H54 (cell line): Measurements from ENCODE around the gene PTPRF.
"Not testable (repeated sequence)": the region's sequence is repeated elsewhere in the genome, so short reads cannot be mapped to it uniquely, and the experiment has no call there.

Experiments used
- DNase-seq: peaks from one replicate; pipeline ENCODE4 v3.0.0; 2011; ENCODE audit warnings: low spot score, mixed read lengths; ENCODE audit not compliant: insufficient read length
- FAIRE-seq: peaks from 3 replicates; lab custom pipeline; 2011; peaks lifted over from hg19 to GRCh38; lab: Jason Lieb, UNC
- POLR2A ChIP-seq: IDR thresholded peaks from 2 replicates; pipeline ENCODE4 v1.6.1; 2011; ENCODE audit warnings: low read depth, mild to moderate bottlenecking, low read length

PTPRF gene

DNA sequence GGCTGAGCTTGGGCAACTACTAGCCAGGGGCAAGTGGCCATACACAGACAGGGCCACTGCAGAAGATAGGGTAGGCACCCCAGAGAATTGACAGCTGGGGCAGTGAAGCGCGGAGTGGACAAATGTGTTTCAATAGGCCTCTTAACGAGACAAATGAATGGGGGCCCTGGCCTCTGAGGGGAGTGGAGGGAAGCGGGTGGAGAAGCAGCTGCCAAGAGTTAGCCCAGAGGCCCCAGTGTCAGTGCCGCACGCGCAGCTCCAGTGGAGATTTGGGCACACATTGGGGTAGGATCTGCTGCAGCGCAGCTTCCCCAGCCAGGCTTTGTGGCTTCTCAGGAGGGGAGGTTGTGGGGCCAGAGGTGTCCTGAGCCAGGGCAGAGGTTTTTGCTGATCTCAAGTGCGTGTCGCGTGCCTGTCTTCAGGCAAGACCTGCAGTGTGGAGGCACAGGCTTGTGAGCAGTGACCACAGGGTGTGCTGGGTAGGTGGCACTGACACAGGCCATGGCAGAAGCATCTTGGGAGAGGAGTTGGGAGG is 16.9 kb downstream of the PTPRF start:
- no peak for TF ChIP-seq POLR2A
- DNase-seq: no peak
- no peak for FAIRE-seq

DNA sequence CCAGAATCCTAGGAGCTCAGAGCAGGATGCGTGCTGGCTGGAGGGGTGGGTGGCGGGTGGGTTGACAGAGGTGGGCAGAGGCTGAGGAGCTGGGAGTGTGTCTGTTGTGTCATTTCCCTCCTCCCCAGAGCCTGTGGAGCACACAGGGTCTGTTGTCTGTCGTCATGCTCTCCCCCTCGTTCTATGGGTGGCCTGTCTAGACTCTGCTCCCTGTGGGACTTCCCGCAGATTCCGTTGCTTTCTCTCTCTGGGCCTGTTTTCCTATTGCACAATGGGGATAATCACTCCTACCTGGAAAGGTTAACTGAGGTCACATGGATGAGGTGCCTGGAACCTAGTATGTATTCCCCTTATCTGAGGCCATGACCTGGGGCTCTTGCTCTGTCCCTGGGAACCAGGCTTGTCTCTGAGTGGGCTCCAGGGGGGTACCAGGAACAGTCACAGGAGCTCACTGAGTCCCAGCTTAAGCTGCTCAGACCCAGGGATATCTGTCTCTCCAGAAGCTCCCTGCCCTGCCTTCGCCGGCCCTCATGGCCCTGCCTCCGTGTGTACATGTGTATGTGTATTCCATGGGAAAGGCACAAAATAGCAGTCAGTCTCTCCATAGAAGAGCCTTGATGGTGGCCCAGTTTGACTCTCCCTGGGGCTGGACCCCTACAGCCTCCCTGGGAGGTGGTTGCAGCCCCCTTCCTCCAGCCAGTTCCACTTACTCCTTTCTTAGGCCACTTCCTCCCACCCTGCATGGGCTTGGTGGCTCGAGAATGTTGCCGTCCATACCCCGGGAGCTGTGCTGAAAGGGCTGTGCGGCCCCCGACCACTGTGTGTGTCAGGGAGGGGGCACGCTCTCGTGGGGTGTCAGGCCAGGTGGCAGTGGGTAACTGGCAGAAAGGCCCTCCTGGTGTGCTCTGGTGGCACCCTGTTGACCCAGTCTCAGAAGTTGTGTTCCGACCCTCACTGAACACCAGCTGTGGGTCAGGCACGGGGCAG is 17.9 kb downstream of the PTPRF start:
- no peak for TF ChIP-seq POLR2A
- FAIRE-seq (no peak), DNase-seq (no peak)

DNA sequence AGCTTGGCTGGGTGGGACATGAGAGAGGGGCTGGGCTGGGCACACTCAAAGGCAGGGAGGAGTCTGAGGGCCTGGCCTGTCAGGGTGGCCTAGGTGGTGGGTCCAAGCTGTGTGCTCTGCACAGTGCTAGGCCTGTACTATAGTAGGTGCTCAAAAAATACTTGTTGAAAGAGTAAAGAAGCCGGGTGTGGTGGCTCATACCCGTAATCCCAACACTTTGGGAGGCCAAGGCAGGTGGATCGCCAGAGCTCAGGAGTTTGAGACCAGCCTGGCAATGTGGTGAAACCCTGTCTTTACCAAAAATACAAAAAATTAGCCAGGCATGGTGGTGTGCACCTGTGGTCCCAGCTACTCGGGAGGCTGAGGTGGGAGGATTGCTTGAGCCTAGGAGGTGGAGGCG is 18.7 kb downstream of the PTPRF start:
- not testable (repeated sequence) for FAIRE-seq, DNase-seq

DNA sequence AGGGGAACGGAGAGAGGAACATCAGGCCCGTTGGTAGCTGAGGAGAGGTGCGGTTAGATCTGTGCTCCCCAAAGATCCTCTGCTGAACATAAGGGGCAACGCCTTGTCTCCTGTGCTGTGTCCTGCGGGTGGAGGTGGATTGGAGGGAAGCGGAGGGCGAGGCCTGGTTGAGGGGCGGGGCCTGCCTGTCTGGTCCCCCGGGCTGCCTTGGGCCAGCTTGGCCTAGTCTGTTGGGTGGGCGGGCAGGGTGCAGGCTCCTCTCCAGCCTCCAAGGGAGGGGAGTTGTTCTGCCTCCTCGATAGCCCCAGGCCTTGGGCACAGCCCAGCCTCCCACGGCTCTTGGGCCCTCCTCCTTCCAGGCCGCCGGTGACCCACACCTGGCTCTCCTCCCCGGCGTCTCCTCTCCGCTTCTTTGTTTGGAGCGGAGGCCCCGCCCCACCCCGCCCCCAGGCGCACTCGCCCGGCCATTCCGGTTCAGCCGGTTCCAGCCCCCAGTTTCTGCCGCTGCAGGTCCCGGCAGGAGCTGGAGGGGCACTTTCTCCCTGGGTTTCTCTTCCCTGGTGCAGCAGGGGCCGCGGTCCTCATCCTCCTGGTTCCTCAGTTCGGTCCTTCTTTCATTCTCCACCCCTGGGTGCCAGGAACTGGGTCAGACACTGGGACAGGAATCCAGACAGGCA is 19.4 kb downstream of the PTPRF start:
- TF ChIP-seq POLR2A: no peak
- no peak for FAIRE-seq
- no peak for DNase-seq

DNA sequence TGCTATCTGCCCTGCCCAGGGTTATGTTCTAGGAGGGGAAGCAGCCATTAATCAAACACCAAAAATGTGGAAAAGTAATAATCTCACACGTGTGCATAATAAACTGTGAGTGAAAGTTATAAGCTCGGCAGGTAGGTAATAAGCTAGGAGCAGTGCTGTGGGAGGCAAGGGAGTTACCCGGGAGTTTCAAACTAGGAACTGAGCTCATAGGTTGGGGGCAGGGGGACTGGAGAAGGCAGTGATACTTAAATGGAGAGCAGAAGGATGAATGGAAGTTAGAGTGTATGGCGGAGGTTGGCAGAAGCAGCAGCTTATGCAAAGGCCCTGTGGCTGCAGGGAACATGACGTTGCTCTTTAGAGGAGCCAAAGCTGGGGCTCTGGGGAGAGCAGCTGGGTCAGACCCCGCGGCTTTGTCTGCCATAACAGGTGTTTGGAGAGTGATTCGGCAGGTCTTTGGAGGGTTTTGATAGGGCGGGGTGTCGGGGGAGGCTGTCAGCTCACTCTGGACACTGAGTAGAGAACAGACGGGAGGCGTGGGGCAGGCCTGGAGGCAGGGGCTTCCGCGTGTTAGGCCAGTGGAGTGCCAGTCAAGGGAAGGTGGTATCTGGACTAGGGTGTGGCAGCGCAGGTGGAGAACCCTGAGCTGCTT is 20.0 kb downstream of the PTPRF start:
- DNase-seq: no peak
- no peak for TF ChIP-seq POLR2A
- no peak for FAIRE-seq

DNA sequence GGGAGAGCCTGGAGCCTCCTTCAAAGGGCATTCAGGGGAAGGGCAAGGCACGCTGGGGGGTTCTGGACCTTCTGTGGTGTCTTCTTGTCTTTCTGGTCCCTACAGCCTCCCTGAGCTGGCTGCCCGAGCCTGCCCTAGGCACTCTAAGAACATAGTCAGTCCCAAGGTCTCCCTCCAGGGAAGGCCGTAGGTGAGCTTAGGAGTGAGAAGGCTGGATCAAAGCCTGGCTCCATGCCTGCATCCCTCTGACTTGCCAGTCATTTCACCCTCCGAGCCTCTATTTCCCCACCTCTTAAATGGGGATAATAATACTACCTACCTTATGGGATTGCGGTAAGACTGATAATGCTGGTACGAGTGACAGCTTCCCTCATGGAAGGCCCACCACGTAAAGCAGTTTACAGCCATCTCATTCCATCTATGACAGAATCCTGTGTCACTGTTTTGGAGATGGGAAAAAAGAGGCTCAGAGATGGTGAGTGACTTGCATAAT is 20.8 kb downstream of the PTPRF start:
- DNase-seq (no peak), FAIRE-seq (no peak)
- TF ChIP-seq POLR2A: no peak

DNA sequence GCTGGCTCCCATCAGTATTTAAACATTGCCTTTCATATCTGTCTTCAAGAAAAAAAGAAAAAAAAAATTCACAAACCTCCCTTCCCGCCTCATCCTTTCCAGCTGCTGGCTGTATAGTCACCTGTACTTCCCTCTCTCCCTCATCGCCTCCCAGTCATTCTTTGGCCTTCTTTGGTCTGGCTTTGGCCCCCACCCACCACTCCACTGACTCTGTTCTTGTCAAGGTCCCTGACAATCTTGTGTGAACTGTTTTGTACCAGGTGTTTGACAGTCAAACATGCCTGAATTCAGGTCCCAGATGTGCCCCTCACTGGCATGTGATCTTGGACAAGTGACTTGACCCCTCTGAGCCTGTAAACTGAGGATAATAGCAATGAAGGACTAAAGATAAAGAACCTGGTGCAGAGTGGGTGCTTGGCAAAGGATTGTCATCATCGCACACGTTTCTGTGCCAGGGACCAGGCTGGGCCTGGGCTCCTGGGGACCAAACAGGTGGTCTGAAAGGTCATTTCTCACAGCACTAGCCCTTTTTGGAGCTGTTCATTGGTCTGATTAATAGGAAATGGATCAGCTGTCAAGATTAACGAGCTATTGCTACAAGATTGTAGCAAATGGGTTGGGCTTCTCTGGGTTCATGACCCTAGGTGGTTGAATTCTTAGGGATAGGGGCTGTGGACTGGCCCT is 21.5 kb downstream of the PTPRF start:
- no peak for FAIRE-seq
- TF ChIP-seq POLR2A: no peak
- DNase-seq: no peak

DNA sequence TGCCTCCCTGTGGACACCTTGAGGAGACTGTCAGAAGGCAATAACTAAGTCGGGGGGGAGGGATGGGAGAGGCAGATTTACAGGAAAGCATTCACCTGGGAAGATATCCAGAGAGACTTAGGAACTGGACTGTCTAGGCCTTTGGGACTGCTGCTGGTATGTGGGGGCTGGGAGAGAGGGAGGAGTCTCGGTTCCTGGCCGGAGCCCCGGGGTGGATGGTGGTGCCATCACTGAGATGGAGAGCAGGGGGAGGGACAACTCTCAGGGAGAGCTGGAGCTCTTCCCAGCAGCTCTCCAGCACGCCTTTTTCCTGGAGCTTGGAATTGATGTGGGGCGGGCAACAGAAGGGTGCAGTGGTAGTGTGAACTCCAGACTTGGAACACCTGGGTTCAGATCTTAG is 22.1 kb downstream of the PTPRF start:
- DNase-seq (no peak), FAIRE-seq (no peak)
- no peak for TF ChIP-seq POLR2A

DNA sequence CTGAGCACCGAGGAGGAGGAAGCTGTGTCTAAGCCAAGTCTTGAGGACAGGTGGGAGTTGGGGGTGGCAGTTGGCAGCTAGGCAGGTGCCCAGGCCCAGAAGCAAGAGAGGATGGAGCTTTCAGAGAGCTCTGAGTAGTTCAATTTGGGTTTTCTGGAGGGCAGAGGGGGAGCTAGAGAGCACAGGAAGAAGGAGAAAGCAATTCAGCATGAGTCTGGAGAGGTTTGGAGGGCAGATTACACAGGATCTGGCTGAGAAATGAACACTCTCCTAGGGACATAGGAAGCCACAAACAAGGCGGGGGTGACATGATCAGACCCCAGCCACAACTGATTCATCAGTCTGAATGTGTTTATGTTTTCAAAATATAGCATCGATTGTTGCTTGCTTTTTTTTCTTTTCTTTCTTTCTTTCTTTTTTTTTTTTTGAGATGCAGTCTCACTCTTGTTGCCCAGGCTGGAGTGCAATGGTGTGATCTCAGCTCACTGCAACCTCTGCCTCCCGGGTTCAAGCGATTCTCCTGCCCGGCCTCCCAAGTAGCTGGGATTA is 23.8 kb downstream of the PTPRF start:
- DNase-seq: peak; percentile 60
- no peak for TF ChIP-seq POLR2A
- FAIRE-seq: no peak

DNA sequence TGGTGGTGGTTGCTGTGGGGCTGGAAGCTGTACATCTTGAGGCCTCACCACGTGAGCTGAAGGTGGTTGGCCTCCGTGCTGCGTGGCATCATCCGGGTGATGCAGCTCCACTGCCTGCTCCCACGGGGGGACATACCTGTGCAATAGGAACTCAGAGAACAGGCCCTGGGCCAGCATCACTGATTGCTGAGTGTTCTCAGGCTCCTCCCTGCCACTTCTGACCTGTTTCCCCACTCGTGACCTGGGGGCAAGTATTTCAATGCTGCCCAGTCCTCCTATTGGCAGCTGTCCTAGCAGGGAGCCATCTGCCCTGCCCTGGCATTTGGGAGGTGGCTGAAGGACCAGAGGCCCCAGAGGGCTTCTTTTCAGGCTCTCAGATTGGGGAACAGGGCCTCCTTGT is 26.1 kb downstream of the PTPRF start:
- DNase-seq (no peak), FAIRE-seq (no peak)
- TF ChIP-seq POLR2A: no peak

DNA sequence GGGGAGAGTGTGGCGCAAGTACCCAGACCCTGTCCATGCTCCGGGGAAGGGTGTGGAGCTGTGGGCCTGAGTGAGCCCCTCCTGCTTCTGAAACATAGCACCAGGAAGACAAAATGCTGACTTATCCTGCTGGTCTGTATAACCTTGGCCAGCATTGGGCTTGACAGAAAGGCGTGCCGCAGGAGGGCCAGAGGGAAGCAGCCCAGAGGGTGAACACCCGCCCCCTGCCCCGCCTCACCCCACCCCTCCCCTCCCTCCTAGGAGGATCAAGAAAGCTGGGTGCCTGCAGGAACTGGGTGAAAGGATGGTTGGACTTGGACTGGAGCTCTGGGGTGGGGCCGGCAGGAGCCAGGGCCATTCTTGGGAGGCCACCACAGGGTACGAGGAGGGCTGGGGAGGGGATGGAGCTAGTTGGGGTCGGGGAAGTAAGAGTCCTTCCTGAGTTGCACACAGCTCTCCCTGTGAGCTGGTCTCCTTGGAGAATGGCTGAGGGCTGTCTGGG is 27.1 kb downstream of the PTPRF start:
- no peak for TF ChIP-seq POLR2A
- no peak for FAIRE-seq
- DNase-seq: peak; percentile 56

DNA sequence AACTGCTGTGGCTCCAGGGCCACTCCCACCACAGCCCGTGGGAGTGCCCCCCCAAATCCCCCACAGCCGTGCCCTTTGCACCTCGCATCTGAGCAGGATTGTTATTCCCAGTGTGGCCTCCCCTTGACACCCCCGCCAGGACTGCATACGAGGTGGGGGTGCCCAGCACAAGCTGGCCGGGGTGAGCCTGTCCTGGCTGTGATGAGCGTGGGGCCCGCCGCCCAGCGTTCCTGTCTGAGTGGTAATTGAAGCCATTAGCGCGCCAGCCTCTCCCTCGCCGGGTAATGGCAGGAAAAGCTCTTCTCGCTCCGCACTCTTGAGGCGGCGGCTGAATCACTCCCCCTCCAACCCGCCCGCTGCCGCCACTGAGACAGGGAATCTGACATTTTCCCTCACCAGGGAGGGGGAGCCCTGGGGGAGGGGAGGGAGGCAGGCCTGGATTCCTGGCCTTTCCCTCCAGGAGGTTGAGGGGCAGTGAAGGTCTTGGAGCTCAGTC is 27.7 kb downstream of the PTPRF start:
- no peak for TF ChIP-seq POLR2A
- FAIRE-seq (no peak), DNase-seq (no peak)

DNA sequence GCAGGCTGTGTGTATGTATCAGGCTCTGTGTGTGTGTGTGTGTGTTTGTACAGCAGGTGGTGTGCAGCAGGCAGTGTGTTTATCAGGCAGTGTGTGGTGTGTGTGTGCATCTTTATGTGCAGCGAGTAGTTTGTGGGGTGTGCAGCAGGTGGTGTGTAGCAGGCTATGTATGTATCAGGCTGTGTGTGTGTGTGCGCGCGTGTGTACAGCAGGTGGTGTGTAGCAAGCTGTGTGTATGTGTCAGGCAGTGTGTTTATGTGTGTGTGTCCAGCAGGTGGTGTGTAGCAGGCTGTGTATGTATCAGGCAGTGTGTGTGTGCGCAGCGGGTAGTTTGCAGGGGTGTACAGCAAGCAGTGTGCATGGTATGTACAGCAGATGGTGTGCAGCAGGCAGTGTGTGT is 29.0 kb downstream of the PTPRF start:
- no peak for FAIRE-seq
- no peak for TF ChIP-seq POLR2A
- no peak for DNase-seq
